Measurements from ENCODE around the gene FBXO48.

- no peak for TF ChIP-seq EZH2 (IDR thresholded peaks at IDR 0.05; ENCODE audit: borderline replicate concordance, low read depth, low read length, severe bottlenecking)
- no peak for TF ChIP-seq CTCF (IDR thresholded peaks at IDR 0.05; ENCODE audit: borderline replicate concordance, extremely low read depth, low read length, poor library complexity, severe bottlenecking)
Observed at GRCh38 chr2:68429311-68429826, 37.7 kb downstream of the FBXO48 start.
